K562 (cell line): ENCODE results near the gene PGM2L1.

ENCODE experiments used
- BACH1 ChIP-seq: fragments of 200-800 bp; sonication (Bioruptor generic); IDR thresholded peaks from 2 replicates; pipeline ENCODE4 v1.6.1; 2016; ENCODE audit warnings: missing genetic modification characterization, missing compliant biosample characterization
- CEBPB ChIP-seq: fragments of 450-650 bp; IDR thresholded peaks from 2 replicates; pipeline ENCODE4 v1.6.1; 2016; ENCODE audit warnings: missing genetic modification characterization, missing compliant biosample characterization
- CEBPZ ChIP-seq: fragments of 150-350 bp; IDR thresholded peaks from 2 replicates; pipeline ENCODE4 v1.6.1; 2014; ENCODE audit warnings: low read depth, mild to moderate bottlenecking, low read length, borderline replicate concordance
- CTCF ChIP-seq, 3 experiments: IDR thresholded peaks in 2 of 3; conservative IDR thresholded peaks in 1 of 3; 2 replicates each; pipeline ENCODE4 v1.5.1; 2011 to 2012; ENCODE audit warnings: low read length in 3 of 3, mild to moderate bottlenecking in 3 of 3, control low read depth in 2 of 3, improper control_type of control experiment in 1 of 3, inconsistent platforms in 1 of 3, low read depth in 1 of 3, mixed read lengths in 1 of 3, moderate library complexity in 1 of 3; ENCODE audit not compliant: insufficient read depth in 2 of 3
- ETS2 ChIP-seq: IDR thresholded peaks from 2 replicates; pipeline ENCODE4 v1.6.1; 2016; ENCODE audit warnings: borderline replicate concordance, missing genetic modification characterization, mild to moderate bottlenecking, moderate library complexity, missing compliant biosample characterization; ENCODE audit not compliant: poor library complexity, severe bottlenecking
- ETV6 ChIP-seq, 3 experiments: fragments of 150-350 bp in 1 of 3; sonication (generic) in 1 of 3; formaldehyde crosslinking in 1 of 3; IDR thresholded peaks; 2 replicates each; pipeline versions ENCODE4 v1.6.1 to v1.8.0; 2014 to 2022; ENCODE audit warnings: borderline replicate concordance in 2 of 3, low read depth in 2 of 3, antibody characterized with exemption in 1 of 3, low read length in 1 of 3, mild to moderate bottlenecking in 1 of 3, missing genetic modification reagents in 1 of 3
- RCOR1 ChIP-seq, 2 experiments: IDR thresholded peaks; 2 replicates each; pipeline ENCODE4 v1.6.1; 2012; ENCODE audit warnings: low read depth in 2 of 2, low read length in 2 of 2, borderline replicate concordance in 1 of 2, improper control_type of control experiment in 1 of 2
- REST ChIP-seq, 2 experiments: fragments of 450-650 bp; formaldehyde crosslinking in 1 of 2; IDR thresholded peaks; 2 replicates each; pipeline versions ENCODE4 v1.4.0 to v1.6.1; 2014 to 2020; ENCODE audit warnings: mild to moderate bottlenecking in 2 of 2, borderline replicate concordance in 1 of 2, low read depth in 1 of 2
- RFX5 ChIP-seq: IDR thresholded peaks from 2 replicates; pipeline ENCODE4 v1.6.1; 2011; ENCODE audit warnings: low read depth, mild to moderate bottlenecking, improper control_type of control experiment, low read length
- TAF1 ChIP-seq: IDR thresholded peaks from 2 replicates; pipeline ENCODE4 v1.6.1; 2011; ENCODE audit warnings: mild to moderate bottlenecking, low read length, moderate library complexity; ENCODE audit not compliant: insufficient read depth, control insufficient read depth, severe bottlenecking; ENCODE audit errors: extremely low read depth
- TCF7 ChIP-seq: sonication (generic); IDR thresholded peaks from 2 replicates; pipeline ENCODE4 v1.6.1; 2016; ENCODE audit warnings: antibody characterized with exemption, borderline replicate concordance

- TF ChIP-seq ETV6 (IDR thresholded peaks at IDR 0.05; ENCODE audit: borderline replicate concordance in 1 of 2, low read depth in 2 of 2, low read length in 1 of 2) (no peak), ETV6 (CRISPR knock-in tag; IDR thresholded peaks at IDR 0.05; ENCODE audit: borderline replicate concordance) (no peak), TCF7 (no peak), RFX5 (no peak), CTCF (IDR thresholded peaks at IDR 0.05 in 2 of 3, conservative IDR thresholded peaks at IDR 0.05 in 1 of 3; ENCODE audit: insufficient read depth in 2 of 3, low read depth in 1 of 3, low read length in 3 of 3) (no peak), TAF1 (no peak), RCOR1 (IDR thresholded peaks at IDR 0.05; ENCODE audit: borderline replicate concordance in 1 of 2, low read depth in 2 of 2, low read length in 2 of 2) (no peak), BACH1 (tag) (no peak), REST (IDR thresholded peaks at IDR 0.05; ENCODE audit: borderline replicate concordance) (no peak), REST (CRISPR knock-in tag; IDR thresholded peaks at IDR 0.05; ENCODE audit: low read depth) (no peak), CEBPB (tag) (no peak), ETS2 (tag) (no peak), CEBPZ (no peak)
Observed at GRCh38 chr11:74392256-74392655, 6.0 kb downstream of the PGM2L1 start.
